AG04449 (cell line): ENCODE results near the gene HDAC4.
"Not testable (repeated sequence)": the region's sequence is repeated elsewhere in the genome, so short reads cannot be mapped to it uniquely, and the experiment has no call there.

Experiments
- CTCF ChIA-PET: fragments of 350-600 bp; formaldehyde crosslinking; extraction: SDS; loops from one replicate; lab custom pipeline; 2021; ENCODE audit warnings: antibody characterized with exemption; lab: Yijun Ruan, JAX
- POLR2A ChIA-PET: fragments of 400-600, 350-600 bp; formaldehyde crosslinking; extraction: SDS; loops from one replicate; lab custom pipeline; 2020; ENCODE audit warnings: antibody characterized with exemption, inconsistent platforms; lab: Yijun Ruan, JAX
- DNase-seq: peaks from one replicate; pipeline ENCODE4 v3.0.0-alpha.2; 2010; ENCODE audit warnings: low read depth, low spot score
- H3K4me3 ChIP-seq: 2 replicates; pipeline ENCODE4 v1.5.1; 2011; ENCODE audit warnings: low read depth, mild to moderate bottlenecking, control low read depth, low read length
- TF ChIP-seq, protein P1 (sequence below): IDR thresholded peaks from one replicate; pipeline ENCODE4 v1.5.1; 2011; ENCODE audit warnings: mild to moderate bottlenecking, moderate library complexity, low read length, control low read depth, inconsistent platforms; ENCODE audit not compliant: insufficient read depth; ENCODE audit errors: missing control alignments

HDAC4 gene

DNA sequence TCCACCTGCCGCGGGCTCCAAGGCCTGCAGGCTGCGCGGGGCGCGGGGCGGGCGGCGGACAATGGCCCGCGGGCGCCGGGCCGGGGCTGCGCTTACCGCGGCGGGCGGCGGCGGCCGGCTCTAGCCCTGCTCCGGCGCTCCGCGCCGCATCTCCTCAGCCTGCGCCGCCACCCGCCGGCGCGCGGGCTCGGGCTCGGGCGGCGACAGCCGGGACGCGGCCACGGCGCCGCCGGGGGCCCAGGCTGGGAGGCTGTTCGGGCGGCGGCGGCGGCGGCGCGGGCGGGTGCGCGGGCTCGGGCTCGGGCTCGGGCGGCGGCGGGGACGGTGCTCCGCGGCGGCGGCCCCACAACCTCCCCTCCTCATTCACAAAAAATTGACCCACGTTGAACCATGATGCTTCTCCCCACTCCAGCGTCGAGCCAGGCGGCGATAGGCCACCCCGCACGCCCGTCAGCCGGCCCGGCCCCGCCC lies at the start of gene HDAC4:
Gene HDAC4, minus strand, starts transcription at position 425 of the 471 bp plus-strand sequence. CDS start 48,321 bp downstream, outside the sequence.
- TF ChIP-seq, protein P1, sequence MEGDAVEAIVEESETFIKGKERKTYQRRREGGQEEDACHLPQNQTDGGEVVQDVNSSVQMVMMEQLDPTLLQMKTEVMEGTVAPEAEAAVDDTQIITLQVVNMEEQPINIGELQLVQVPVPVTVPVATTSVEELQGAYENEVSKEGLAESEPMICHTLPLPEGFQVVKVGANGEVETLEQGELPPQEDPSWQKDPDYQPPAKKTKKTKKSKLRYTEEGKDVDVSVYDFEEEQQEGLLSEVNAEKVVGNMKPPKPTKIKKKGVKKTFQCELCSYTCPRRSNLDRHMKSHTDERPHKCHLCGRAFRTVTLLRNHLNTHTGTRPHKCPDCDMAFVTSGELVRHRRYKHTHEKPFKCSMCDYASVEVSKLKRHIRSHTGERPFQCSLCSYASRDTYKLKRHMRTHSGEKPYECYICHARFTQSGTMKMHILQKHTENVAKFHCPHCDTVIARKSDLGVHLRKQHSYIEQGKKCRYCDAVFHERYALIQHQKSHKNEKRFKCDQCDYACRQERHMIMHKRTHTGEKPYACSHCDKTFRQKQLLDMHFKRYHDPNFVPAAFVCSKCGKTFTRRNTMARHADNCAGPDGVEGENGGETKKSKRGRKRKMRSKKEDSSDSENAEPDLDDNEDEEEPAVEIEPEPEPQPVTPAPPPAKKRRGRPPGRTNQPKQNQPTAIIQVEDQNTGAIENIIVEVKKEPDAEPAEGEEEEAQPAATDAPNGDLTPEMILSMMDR, result no peak
- ChIA-PET POLR2A (interaction anchor here (0.6 to 1.0 kb wide), 6 partner anchors 9 to 173 kb away, joined by 3 to 5 read pairs (median 4); no protein-coding TSS in a partner anchor), CTCF (interaction anchor here (1.0 to 1.4 kb wide), 2 partner anchors 257 to 591 kb away, joined by 3 read pairs; no protein-coding TSS in a partner anchor)
- peak within 1 kb of the TSS; percentile 90 for H3K4me3 ChIP-seq
- DNase-seq, result no peak

DNA sequence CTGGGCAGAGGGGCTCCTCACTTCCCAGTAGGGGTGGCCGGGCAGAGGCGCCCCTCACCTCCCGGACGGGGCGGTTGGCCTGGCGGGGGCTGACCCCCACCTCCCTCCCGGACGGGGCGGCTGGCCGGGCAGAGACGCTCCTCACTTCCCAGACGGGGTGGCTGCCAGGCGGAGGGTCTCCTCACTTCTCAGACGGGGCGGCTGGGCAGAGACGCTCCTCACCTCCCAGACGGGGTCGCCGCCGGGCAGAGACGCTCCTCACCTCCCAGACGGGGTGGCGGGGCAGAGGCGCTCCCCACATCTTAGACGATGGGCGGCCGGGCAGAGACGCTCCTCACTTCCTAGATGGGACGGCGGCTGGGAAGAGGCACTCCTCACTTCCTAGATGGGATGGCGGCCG lies 48.6 kb upstream of the HDAC4 start:
- DNase-seq, H3K4me3 ChIP-seq, POLR2A ChIA-PET, CTCF ChIA-PET: not testable (repeated sequence)

DNA sequence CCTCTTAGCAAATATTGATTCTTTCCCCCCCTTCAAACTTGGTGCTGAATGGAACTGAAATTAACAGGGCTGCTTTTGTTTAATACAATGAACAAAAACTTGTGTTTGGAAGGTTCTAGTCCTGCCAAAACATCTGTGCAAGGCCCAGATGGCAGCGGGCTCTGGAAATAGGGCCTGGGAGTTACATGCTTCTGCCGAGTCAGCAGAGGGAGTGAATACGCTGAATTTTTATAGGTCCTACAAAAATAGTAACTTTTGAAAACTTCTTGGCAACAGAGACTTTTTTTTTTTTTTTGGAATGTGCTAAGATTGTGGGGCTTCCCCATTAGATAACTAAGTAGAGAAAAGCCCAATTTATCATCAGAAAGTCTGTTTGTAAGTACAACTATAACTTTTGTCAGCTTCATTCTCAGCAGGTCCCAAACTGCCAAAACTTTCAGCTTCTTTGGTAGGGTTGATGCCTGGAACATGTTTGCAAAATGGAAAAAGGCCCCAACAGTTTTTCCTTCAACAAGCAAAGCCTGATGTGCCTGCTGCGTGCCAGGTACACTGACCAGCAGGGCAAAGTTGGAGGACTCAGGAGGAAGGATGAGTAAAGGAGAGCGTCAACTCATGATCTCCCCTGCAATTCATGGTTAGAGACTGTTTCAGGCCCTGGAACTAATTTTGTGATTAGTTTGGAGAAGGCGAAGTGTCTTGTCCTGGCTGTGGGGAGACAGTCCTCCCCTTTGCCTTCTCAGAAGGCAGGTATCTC lies 45.1 kb upstream of the HDAC4 start:
- CTCF ChIA-PET, result no interaction called here
- POLR2A ChIA-PET, result no interaction called here
- H3K4me3 ChIP-seq, result no peak overlapping the region
- no peak for DNase-seq
- TF ChIP-seq, protein P1, result no peak

DNA sequence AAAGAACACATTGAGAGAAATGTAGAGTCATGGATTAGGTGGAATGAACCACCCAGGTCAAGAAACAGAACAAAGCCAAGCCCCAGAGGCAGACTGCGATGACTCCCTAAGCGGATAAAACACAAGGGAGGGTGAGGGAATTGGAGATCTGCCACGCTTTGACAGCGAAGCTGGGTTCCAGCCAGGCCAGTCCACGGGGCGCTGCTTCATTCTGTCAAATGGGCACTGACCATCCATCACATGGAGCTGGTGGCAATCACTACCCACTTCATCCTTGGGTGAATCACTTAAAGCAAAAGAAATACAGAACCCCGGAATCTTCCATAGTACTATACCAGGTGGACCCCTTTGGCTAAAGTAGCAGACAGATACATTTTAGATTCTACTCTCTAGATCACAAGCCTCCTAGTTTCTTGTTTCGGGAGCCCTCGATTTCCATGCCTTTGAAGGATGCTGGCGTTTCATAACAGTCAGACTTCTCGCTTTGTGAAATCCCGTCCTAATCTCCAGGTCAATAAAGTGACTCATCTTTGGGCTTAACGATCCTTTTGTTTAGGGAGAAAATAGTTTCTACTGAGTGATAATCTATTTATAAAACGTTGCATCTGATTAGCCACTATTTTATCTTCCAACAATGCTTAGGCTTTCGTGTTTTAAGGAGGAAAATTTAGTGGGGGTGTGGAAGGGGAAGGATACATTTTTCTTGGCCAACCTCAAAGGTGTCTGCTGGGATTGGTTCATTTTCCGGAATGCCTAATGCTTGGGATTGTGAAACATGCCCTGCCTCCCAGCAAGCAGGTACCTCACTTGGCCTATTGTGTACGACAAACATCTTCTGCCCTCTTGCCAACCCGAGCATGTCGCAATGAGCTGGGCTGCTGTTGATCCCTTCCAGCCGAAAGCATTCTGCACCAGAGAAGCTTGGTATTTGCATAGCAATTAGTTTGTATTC lies 44.1 kb upstream of the HDAC4 start:
- DNase-seq, result no peak

DNA sequence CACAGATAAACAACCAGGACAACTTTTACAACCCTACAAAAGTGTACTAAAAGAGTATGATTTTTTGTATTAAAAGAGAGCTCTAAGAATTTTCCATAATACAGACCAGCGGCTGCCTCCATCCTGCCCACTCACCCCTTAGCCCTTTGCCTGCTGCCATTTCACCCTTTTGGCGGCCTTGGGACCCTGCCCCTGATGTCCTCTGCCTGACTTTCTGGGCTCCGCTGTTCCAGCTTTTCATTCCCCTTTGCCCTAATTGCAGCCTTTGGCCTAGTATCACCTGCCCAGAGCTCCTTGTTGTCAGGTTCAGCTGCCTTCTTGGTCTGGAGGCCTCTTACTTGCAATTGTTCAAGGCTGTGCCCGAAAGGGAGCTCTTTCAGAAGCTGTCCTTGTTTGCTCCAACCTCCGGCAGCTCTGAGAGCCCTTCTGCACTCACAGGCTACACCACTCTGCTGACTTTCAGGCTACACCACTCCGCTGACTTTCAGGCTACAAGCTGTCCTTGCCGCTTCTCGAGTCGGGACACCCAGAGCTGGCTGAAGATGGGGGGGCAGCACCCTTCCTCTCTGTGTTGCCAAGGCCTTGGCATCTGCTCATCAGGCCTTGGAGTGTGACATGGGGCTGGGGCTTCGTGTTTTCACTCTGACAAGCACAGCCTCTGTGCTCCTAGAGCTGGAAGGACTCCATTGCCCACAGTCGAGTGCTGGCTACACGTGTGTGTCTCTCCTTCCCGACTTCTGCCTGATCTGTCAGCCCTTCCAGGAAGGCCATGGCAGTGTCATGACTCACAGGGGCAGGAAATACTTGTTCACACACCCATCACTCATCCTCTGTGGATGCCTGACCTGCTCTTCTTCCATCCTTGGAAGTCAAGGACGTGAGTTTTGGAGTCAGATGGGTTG lies 43.1 kb upstream of the HDAC4 start:
- no peak for DNase-seq
- no peak overlapping the region for H3K4me3 ChIP-seq
- CTCF ChIA-PET, result no interaction called here
- POLR2A ChIA-PET, result no interaction called here
- TF ChIP-seq, protein P1, result no peak

More for the DNA sequence above, 44.1 kb upstream of the HDAC4 start:
- H3K4me3 ChIP-seq, result no peak overlapping the region
- CTCF ChIA-PET, result no interaction called here
- TF ChIP-seq, protein P1, result no peak
- POLR2A ChIA-PET, result no interaction called here

DNA sequence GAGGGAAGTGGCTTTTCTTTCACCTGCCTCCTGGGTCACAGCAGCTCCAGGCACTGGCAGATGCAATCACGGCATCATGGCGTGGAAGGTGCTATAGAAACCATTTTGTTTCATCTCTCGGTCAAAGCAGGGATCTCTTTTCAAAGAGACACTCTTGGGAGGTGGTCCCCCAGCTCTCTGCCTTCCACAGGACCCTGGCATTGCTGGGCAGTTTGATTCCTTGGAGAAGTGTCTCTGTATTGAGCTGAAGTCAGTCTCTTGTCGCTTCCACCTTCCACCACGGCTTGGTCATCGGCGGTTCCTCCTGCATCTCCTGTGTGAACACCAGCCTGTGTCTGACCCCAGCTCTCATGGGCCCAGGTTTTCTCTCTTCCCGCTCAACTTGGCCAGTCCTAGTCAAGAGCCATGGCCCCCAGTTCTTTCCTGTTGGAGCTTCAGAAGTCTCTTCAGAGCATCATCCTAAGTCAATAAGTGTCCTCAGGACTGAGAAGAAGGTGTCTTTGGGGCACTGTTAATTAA lies 42.3 kb upstream of the HDAC4 start:
- ChIA-PET POLR2A (no interaction called here), CTCF (no interaction called here)
- TF ChIP-seq, protein P1, result no peak
- H3K4me3 ChIP-seq, result no peak overlapping the region
- DNase-seq, result no peak
